COR-L47 (cell line): ENCODE results near the gene STRA6.

Experiments used
- DNase-seq: peaks from one replicate; lab custom pipeline; 2025; lab: John Stamatoyannopoulos, UW

Gene STRA6

GRCh38 chr15:74227968-74228722 lies 25.6 kb upstream of the STRA6 start:
- peak; percentile 72 for DNase-seq

- DNase-seq: no peak
Observed at GRCh38 chr15:74226761-74227540, 24.4 kb upstream of the STRA6 start.

GRCh38 chr15:74225928-74226327 lies 23.3 kb upstream of the STRA6 start:
- no peak for DNase-seq

GRCh38 chr15:74222240-74223119 lies 19.9 kb upstream of the STRA6 start:
- no peak for DNase-seq

- no peak for DNase-seq
Observed at GRCh38 chr15:74221399-74222239, 19.0 kb upstream of the STRA6 start.

GRCh38 chr15:74220475-74221248 lies 18.1 kb upstream of the STRA6 start:
- no peak for DNase-seq

GRCh38 chr15:74217907-74218885 lies 15.6 kb upstream of the STRA6 start:
- DNase-seq: no peak

- DNase-seq: no peak
Observed at GRCh38 chr15:74216949-74217348, 14.4 kb upstream of the STRA6 start.

GRCh38 chr15:74215958-74216357 lies 13.4 kb upstream of the STRA6 start:
- no peak for DNase-seq

GRCh38 chr15:74214324-74215021 lies 11.9 kb upstream of the STRA6 start:
- no peak for DNase-seq

- DNase-seq: no peak
Observed at GRCh38 chr15:74213858-74214284, 11.3 kb upstream of the STRA6 start.

- DNase-seq: no peak
Observed at GRCh38 chr15:74212494-74212893, 9.9 kb upstream of the STRA6 start.

GRCh38 chr15:74211656-74212055 lies 9.1 kb upstream of the STRA6 start:
- no peak for DNase-seq

GRCh38 chr15:74210729-74211128 lies 8.1 kb upstream of the STRA6 start:
- DNase-seq: no peak

- DNase-seq: no peak
Observed at GRCh38 chr15:74209997-74210671, 7.5 kb upstream of the STRA6 start.

GRCh38 chr15:74209560-74209958 lies 7.0 kb upstream of the STRA6 start:
- no peak for DNase-seq

- no peak for DNase-seq
Observed at GRCh38 chr15:74208901-74209559, 6.4 kb upstream of the STRA6 start.

GRCh38 chr15:74208496-74208895 lies 5.9 kb upstream of the STRA6 start:
- DNase-seq: no peak
